H9 (cell line): ENCODE data around the gene NAA60. TPM values are rescaled to one million over a fixed set of nuclear protein-coding genes. Genes with fewer than 3 reads are reported as not detected.

Source experiments
- DNase-seq: peaks from one replicate; pipeline ENCODE4 v3.0.0-alpha.2; 2017
- H2AFZ ChIP-seq: one replicate; pipeline ENCODE4 v1.6.1; 2013; ENCODE audit warnings: mild to moderate bottlenecking, low read length, control low read depth, moderate library complexity
- H2AK5ac ChIP-seq: 2 replicates; pipeline ENCODE4 v1.6.1; 2013; ENCODE audit warnings: low read length, control low read depth, mixed read lengths; ENCODE audit not compliant: insufficient read length
- H2BK120ac ChIP-seq: one replicate; pipeline ENCODE4 v1.6.1; 2013; ENCODE audit warnings: low read depth, mild to moderate bottlenecking, low read length, control low read depth, inconsistent platforms; ENCODE audit not compliant: poor library complexity, severe bottlenecking
- H2BK12ac ChIP-seq: 2 replicates; pipeline ENCODE4 v1.6.1; 2013; ENCODE audit warnings: low read length, control low read depth, mixed read lengths, low read depth; ENCODE audit not compliant: insufficient read length
- H2BK15ac ChIP-seq: 2 replicates; pipeline ENCODE4 v1.6.1; 2013; ENCODE audit warnings: low read depth, low read length, control low read depth
- H2BK20ac ChIP-seq: one replicate; pipeline ENCODE4 v1.6.1; 2013; ENCODE audit warnings: low read depth, mild to moderate bottlenecking, low read length, control low read depth, inconsistent platforms; ENCODE audit not compliant: poor library complexity, severe bottlenecking
- H2BK5ac ChIP-seq: 2 replicates; pipeline ENCODE4 v1.6.1; 2013; ENCODE audit warnings: low read length, control low read depth, mixed read lengths; ENCODE audit not compliant: insufficient read length
- H3K14ac ChIP-seq: 2 replicates; pipeline ENCODE4 v1.6.1; 2013; ENCODE audit warnings: low read length, control low read depth; ENCODE audit not compliant: insufficient read depth
- H3K18ac ChIP-seq: 2 replicates; pipeline ENCODE4 v1.6.1; 2013; ENCODE audit warnings: low read depth, mild to moderate bottlenecking, mixed read lengths, low read length, control low read depth; ENCODE audit not compliant: insufficient read length
- H3K23ac ChIP-seq: 2 replicates; pipeline ENCODE4 v1.6.1; 2013; ENCODE audit warnings: low read length, control low read depth, mixed read lengths, low read depth; ENCODE audit not compliant: insufficient read length
- H3K23me2 ChIP-seq: 2 replicates; pipeline ENCODE4 v1.6.1; 2013; ENCODE audit warnings: low read depth, mild to moderate bottlenecking, mixed read lengths, low read length, control low read depth; ENCODE audit not compliant: insufficient read length, poor library complexity, severe bottlenecking
- H3K27ac ChIP-seq: 2 replicates; pipeline ENCODE4 v1.5.1; 2013; ENCODE audit warnings: low read length, control low read depth, mixed read lengths, low read depth; ENCODE audit not compliant: insufficient read length
- H3K27me3 ChIP-seq: 2 replicates; pipeline ENCODE4 v1.6.1; 2013; ENCODE audit warnings: low read length, control low read depth, inconsistent platforms; ENCODE audit not compliant: insufficient read depth
- H3K4ac ChIP-seq: 2 replicates; pipeline ENCODE4 v1.6.1; 2013; ENCODE audit warnings: low read depth, mild to moderate bottlenecking, control low read depth, inconsistent platforms, low read length, moderate library complexity
- H3K4me1 ChIP-seq: 2 replicates; pipeline ENCODE4 v1.6.1; 2013; ENCODE audit warnings: low read length, control low read depth, inconsistent platforms; ENCODE audit not compliant: insufficient read depth
- H3K4me2 ChIP-seq: 2 replicates; pipeline ENCODE4 v1.6.1; 2013; ENCODE audit warnings: low read length, control low read depth, mixed read lengths; ENCODE audit not compliant: insufficient read length, insufficient read depth
- H3K56ac ChIP-seq: 2 replicates; pipeline ENCODE4 v1.6.1; 2013; ENCODE audit warnings: low read depth, mild to moderate bottlenecking, mixed read lengths, low read length, control low read depth; ENCODE audit not compliant: insufficient read length
- H3K79me1 ChIP-seq: 2 replicates; pipeline ENCODE4 v1.6.1; 2013; ENCODE audit warnings: low read depth, mild to moderate bottlenecking, moderate library complexity, low read length, control low read depth, inconsistent platforms; ENCODE audit not compliant: insufficient read depth, poor library complexity, severe bottlenecking
- H3K79me2 ChIP-seq: 2 replicates; pipeline ENCODE4 v1.6.1; 2013; ENCODE audit warnings: low read length, control low read depth, inconsistent platforms; ENCODE audit not compliant: insufficient read depth
- H3K9ac ChIP-seq: 2 replicates; pipeline ENCODE4 v1.6.1; 2013; ENCODE audit warnings: low read length, control low read depth, mixed read lengths; ENCODE audit not compliant: insufficient read length; ENCODE audit errors: extremely low read depth
- H3K9me3 ChIP-seq: one replicate; pipeline ENCODE4 v1.6.1; 2013; ENCODE audit warnings: low read depth, low read length, inconsistent platforms; ENCODE audit not compliant: control insufficient read depth
- H3T11ph ChIP-seq: one replicate; pipeline ENCODE4 v1.6.1; 2013; ENCODE audit warnings: mild to moderate bottlenecking, low read length, control low read depth, inconsistent platforms
- H4K20me1 ChIP-seq: one replicate; pipeline ENCODE4 v1.6.1; 2013; ENCODE audit not compliant: control insufficient read depth, insufficient read length, insufficient read depth
- H4K5ac ChIP-seq: 2 replicates; pipeline ENCODE4 v1.6.1; 2013; ENCODE audit warnings: low read depth, mild to moderate bottlenecking, mixed read lengths, low read length, control low read depth; ENCODE audit not compliant: insufficient read length
- H4K8ac ChIP-seq: replicated peaks from 2 replicates; pipeline ENCODE4 v1.6.1; 2013; ENCODE audit warnings: low read length, control low read depth, mixed read lengths, low read depth; ENCODE audit not compliant: insufficient read length
- H4K91ac ChIP-seq: 2 replicates; pipeline ENCODE4 v1.6.1; 2013; ENCODE audit warnings: low read depth, mild to moderate bottlenecking, moderate library complexity, mixed read lengths, low read length, control low read depth; ENCODE audit not compliant: insufficient read length
- H3K27ac Mint-ChIP-seq, 3 experiments: 2 replicates in 2 of 3; 3 replicates in 1 of 3; pipeline ENCODE4 v1.8.0; 2020 to 2021; ENCODE audit warnings: mixed read lengths in 3 of 3, mild to moderate bottlenecking in 1 of 3, moderate library complexity in 1 of 3
- H3K27me3 Mint-ChIP-seq: 2 replicates; pipeline ENCODE4 v1.8.0; 2021; ENCODE audit warnings: low read depth, mild to moderate bottlenecking, moderate library complexity, mixed read lengths
- H3K36me3 Mint-ChIP-seq, 3 experiments: 2 replicates in 2 of 3; 3 replicates in 1 of 3; pipeline ENCODE4 v1.8.0; 2020 to 2021; ENCODE audit warnings: low read depth in 3 of 3, mixed read lengths in 3 of 3; ENCODE audit not compliant: insufficient read depth in 1 of 3
- H3K4me1 Mint-ChIP-seq, 2 experiments: 2 replicates each; pipeline ENCODE4 v1.8.0; 2020; ENCODE audit warnings: mixed read lengths in 2 of 2
- H3K4me3 Mint-ChIP-seq, 2 experiments: 2 replicates in 1 of 2; 3 replicates in 1 of 2; pipeline ENCODE4 v1.8.0; 2020 to 2021; ENCODE audit warnings: mild to moderate bottlenecking in 2 of 2, mixed read lengths in 2 of 2, moderate library complexity in 1 of 2
- H3K9me3 Mint-ChIP-seq, 2 experiments: 2 replicates in 1 of 2; 3 replicates in 1 of 2; pipeline ENCODE4 v1.8.0; 2020; ENCODE audit warnings: mild to moderate bottlenecking in 2 of 2, mixed read lengths in 2 of 2, moderate library complexity in 1 of 2
- whole genome bisulfite sequencing: extraction: QIAGEN DNeasy Blood & Tissue Kit; methylation state at CpG from one replicate; pipeline ENCODE4 v1.1.7; 2013; ENCODE audit warnings: missing lambda C conversion rate, low lambda C conversion rate, mixed read lengths; ENCODE audit not compliant: insufficient read length; ENCODE audit errors: extremely low coverage; 5-methylcytosine and 5-hydroxymethylcytosine counted together
- total RNA-seq: library from RNA; stranded (reverse); gene quantifications from 2 replicates; pipeline ENCODE4 v1.2.1, GENCODE V29; 2021
- TF ChIP-seq, protein P1 (sequence below): fragments of 200-600 bp; sonication (generic); conservative IDR thresholded peaks from 3 replicates; pipeline ENCODE4 v1.8.0; 2021; ENCODE audit warnings: antibody characterized with exemption, mild to moderate bottlenecking

NAA60 gene
- total RNA-seq, 1 experiment from 2014 or later = 49.3 TPM

DNA sequence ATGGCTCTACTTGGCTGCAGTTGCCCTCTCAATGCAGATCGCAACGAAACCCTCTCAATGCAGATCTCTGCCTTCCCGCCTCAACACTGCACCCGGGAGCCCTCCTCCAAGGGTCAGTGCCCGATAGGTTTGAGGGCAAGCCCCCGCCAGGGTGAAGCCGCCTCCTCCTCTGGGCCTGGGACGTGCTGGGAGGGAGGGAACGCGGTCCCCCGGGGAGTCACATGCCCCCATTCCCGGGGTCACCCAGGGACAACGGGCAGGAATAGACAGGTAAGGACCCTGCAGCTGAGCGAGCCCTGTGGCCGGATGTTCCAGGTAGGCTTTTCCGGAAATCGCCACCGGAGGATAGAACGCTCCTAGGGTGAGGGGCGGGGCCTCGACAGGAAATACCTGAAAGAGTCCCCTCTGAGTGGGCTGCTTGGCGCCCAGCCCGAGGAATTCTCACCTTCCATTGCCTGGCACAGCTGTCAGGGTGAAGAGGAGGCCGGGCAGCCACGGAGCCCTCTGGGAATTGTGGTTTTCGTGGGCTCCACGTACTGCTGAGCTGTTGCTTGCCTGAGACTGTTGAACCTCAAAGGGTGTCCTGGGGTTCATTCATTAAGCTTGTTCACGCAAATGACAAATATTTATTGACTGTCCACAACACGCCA, 29.6 kb upstream of the NAA60 start:
- Mint-ChIP-seq H3K4me3 (no peak overlapping the region; a peak in 1 of 5 replicates), H3K36me3 (peaks cover 32 to 39% (median 36%) of the 10 kb centered on the region in 3 experiments), H3K27me3 (peaks cover 5% of the 10 kb centered on the region), H3K27ac (no peak overlapping the region), H3K9me3 (peaks cover 82 to 87% of the 10 kb centered on the region in 2 experiments), H3K4me1 (no peaks in the 10 kb centered on the region)
- no peak overlapping the region for H4K91ac ChIP-seq
- no peaks in the 10 kb centered on the region for H3K23me2 ChIP-seq
- no CpG with 5 or more reads among the region's 29 CpGs for WGBS
- peaks cover 50% of the 10 kb centered on the region for H3K9me3 ChIP-seq
- no peaks in the 10 kb centered on the region for H3K79me1 ChIP-seq
- no peak overlapping the region for H3K27ac ChIP-seq
- H3K4ac ChIP-seq = no peak overlapping the region
- H3K79me2 ChIP-seq = no peaks in the 10 kb centered on the region
- no peak overlapping the region for H2BK5ac ChIP-seq
- no peak overlapping the region for H3K14ac ChIP-seq
- H4K5ac ChIP-seq = no peak overlapping the region
- H2AK5ac ChIP-seq = no peak overlapping the region
- no peak overlapping the region for H2BK20ac ChIP-seq
- no peak for DNase-seq
- no peak overlapping the region for H3K9ac ChIP-seq
- H3K27me3 ChIP-seq = no peaks in the 10 kb centered on the region
- no peak overlapping the region for H2AFZ ChIP-seq
- no peaks in the 10 kb centered on the region for H3K4me1 ChIP-seq
- H4K8ac ChIP-seq = no peak overlapping the region
- no peak overlapping the region for H3K56ac ChIP-seq
- no peak overlapping the region for H3K23ac ChIP-seq
- no peaks in the 10 kb centered on the region for H4K20me1 ChIP-seq
- H3T11ph ChIP-seq = no peak overlapping the region
- no peak overlapping the region for H2BK15ac ChIP-seq
- no peak overlapping the region for H3K18ac ChIP-seq
- H3K4me2 ChIP-seq = no peak overlapping the region
- TF ChIP-seq, protein P1, sequence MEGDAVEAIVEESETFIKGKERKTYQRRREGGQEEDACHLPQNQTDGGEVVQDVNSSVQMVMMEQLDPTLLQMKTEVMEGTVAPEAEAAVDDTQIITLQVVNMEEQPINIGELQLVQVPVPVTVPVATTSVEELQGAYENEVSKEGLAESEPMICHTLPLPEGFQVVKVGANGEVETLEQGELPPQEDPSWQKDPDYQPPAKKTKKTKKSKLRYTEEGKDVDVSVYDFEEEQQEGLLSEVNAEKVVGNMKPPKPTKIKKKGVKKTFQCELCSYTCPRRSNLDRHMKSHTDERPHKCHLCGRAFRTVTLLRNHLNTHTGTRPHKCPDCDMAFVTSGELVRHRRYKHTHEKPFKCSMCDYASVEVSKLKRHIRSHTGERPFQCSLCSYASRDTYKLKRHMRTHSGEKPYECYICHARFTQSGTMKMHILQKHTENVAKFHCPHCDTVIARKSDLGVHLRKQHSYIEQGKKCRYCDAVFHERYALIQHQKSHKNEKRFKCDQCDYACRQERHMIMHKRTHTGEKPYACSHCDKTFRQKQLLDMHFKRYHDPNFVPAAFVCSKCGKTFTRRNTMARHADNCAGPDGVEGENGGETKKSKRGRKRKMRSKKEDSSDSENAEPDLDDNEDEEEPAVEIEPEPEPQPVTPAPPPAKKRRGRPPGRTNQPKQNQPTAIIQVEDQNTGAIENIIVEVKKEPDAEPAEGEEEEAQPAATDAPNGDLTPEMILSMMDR = no peak
- H2BK120ac ChIP-seq = no peak overlapping the region
- no peak overlapping the region for H2BK12ac ChIP-seq
